ENCODE results near the gene PGLYRP2. TPM values are rescaled to one million over a fixed set of nuclear protein-coding genes. Genes with fewer than 3 reads are reported as not detected.
A peak's percentile ranks its signal among the peaks of the same experiment; 100 is the strongest.

PGLYRP2 gene
- total RNA-seq, 3 donors from 2014 or later (not counting 1 experiment from before 2014, with no cell fraction given) = 0.21 to 0.28 TPM; not detected in 1

DNA sequence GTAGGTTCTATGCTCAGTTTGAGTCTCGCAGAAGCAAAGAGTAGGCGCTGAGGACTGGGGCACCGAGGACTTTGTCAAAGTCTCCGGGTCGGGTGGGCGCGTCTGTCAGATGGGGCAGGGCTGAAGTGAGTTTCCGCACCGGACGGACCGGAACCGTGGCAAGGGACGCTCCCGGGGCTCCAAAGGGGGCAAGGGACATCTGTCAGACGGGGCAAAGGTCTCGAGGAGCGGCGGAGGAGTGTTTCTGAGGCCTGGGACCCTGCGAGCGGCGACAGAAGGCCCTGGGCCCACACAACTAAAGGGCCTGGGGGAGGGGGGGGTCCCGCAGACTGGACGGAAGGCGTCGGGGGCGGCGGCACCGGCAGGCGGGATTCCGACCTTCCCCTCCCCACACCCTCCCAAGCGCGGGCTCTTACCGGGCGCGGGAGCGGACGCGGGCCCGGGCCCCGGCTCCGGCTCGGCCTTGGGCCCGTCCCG lies 47.2 kb downstream of the PGLYRP2 start:
- Mint-ChIP-seq H3K27me3 (ENCODE audit: low read depth in 2 of 2) (no peaks in the 10 kb centered on the region), H3K4me3 (peak overlapping the region; percentile 95), H3K27ac (peak overlapping the region; percentile 81 to 88), H3K36me3 (no peaks in the 10 kb centered on the region), H3K9me3 (no peaks in the 10 kb centered on the region), H3K4me1 (peaks cover 24 to 30% of the 10 kb centered on the region in 2 donors)
- WGBS (ENCODE audit: insufficient coverage) = under 1% methylated on average over 38 of the region's 44 CpGs
- peaks cover 33% of the 10 kb centered on the region for H3K4me1 ChIP-seq (ENCODE audit: control insufficient read depth, insufficient read depth, low read length)
- intact Hi-C loops (cut with micrococcal nuclease) = no loop called here
- TF ChIP-seq, protein P1, sequence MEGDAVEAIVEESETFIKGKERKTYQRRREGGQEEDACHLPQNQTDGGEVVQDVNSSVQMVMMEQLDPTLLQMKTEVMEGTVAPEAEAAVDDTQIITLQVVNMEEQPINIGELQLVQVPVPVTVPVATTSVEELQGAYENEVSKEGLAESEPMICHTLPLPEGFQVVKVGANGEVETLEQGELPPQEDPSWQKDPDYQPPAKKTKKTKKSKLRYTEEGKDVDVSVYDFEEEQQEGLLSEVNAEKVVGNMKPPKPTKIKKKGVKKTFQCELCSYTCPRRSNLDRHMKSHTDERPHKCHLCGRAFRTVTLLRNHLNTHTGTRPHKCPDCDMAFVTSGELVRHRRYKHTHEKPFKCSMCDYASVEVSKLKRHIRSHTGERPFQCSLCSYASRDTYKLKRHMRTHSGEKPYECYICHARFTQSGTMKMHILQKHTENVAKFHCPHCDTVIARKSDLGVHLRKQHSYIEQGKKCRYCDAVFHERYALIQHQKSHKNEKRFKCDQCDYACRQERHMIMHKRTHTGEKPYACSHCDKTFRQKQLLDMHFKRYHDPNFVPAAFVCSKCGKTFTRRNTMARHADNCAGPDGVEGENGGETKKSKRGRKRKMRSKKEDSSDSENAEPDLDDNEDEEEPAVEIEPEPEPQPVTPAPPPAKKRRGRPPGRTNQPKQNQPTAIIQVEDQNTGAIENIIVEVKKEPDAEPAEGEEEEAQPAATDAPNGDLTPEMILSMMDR (IDR thresholded peaks at IDR 0.05) = no peak
- no peaks in the 10 kb centered on the region for H3K27me3 ChIP-seq (ENCODE audit: control insufficient read depth, insufficient read depth, low read length)
- DNase-seq = peak in 1 of 2 donors; percentile 30
- peak overlapping the region; percentile 22 for H3K27ac ChIP-seq (ENCODE audit: low read length)
- peak overlapping the region; percentile 67 for H3K4me3 ChIP-seq (ENCODE audit: low read length)
- no peaks in the 10 kb centered on the region for H3K9me3 ChIP-seq (ENCODE audit: control insufficient read depth, insufficient read depth, low read length)
- peak in 1 of 3 donors; percentile 5 for ATAC-seq
- H3K36me3 ChIP-seq (ENCODE audit: control insufficient read depth, insufficient read depth, low read length) = peaks cover 15% of the 10 kb centered on the region

DNA sequence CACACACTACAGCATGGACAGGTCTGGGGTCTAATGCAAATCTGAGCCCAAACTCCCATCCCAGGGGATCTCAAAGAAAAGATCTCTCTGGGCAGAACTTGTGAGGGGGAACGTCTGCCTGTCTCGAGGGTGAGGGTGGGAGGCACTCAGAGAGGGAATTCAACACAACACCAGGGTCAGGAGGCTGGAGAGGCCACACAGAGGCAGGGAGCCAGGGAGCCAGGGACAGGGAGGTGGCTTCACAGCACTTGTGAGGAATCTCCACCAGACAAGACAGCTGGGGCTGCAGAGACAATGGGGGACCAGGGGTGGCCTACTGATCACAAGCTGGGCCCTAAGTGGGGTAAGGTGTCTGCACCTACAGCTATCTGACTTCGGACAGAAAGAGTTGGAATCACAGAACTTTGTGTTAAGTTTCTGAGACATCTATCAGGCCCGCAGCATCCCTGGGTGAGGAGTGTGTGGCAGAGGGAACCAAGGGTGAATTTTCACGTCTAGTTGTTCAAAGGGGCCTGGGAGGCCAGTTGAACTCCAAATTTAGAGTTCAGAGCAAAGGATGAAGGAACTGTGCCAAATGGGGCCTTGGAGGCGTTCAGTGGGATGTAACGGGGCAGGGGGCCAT lies 47.8 kb downstream of the PGLYRP2 start:
- intact Hi-C loops (cut with micrococcal nuclease) = no loop called here

DNA sequence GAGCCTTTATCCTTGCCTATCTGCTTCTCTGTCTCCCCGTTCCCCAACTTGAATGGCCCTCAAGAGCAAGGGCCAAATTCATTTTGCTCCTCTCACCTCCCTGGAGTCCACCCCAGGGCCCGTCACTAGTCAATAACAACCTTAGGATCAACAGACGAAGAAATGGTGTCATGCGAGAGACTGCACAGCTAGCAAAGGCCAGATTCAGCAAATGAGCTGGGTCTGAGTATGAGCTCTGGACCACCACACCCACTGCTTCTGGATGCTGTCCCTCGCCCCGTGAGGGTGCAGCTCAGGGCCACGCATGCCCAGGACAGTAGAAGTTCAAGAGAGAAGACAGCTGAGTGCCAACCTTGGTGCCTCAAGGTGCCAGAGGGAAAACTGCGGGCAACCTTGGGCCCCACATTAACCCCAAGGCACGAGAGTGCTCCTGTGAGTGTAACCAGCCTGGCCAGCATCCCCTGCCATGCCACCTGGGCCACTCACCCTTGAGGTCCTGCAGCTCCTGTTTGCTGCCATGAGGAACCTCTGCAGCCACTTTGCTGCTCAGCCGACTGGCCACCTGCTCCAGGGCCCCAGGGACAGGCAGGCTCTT lies 48.7 kb downstream of the PGLYRP2 start:
- no peaks in the 10 kb centered on the region for H3K27me3 ChIP-seq (ENCODE audit: control insufficient read depth, insufficient read depth, low read length)
- H3K36me3 Mint-ChIP-seq = no peaks in the 10 kb centered on the region
- no peak for ATAC-seq
- H3K9me3 ChIP-seq (ENCODE audit: control insufficient read depth, insufficient read depth, low read length) = no peaks in the 10 kb centered on the region
- H3K4me3 ChIP-seq (ENCODE audit: low read length) = no peak overlapping the region
- TF ChIP-seq, protein P1 (IDR thresholded peaks at IDR 0.05) = no peak
- no peaks in the 10 kb centered on the region for H3K9me3 Mint-ChIP-seq
- intact Hi-C loops (cut with micrococcal nuclease) = no loop called here
- H3K27me3 Mint-ChIP-seq (ENCODE audit: low read depth in 2 of 2) = no peaks in the 10 kb centered on the region
- WGBS (ENCODE audit: insufficient coverage) = 91% methylated on average over 10 of the region's 10 CpGs
- no peak for DNase-seq
- no peak overlapping the region for H3K27ac Mint-ChIP-seq
- H3K4me1 ChIP-seq (ENCODE audit: control insufficient read depth, insufficient read depth, low read length) = peaks cover 33% of the 10 kb centered on the region
- H3K4me3 Mint-ChIP-seq = peak overlapping the region; percentile 95
- peaks cover 24 to 30% of the 10 kb centered on the region in 2 donors for H3K4me1 Mint-ChIP-seq
- no peak overlapping the region for H3K27ac ChIP-seq (ENCODE audit: low read length)
- H3K36me3 ChIP-seq (ENCODE audit: control insufficient read depth, insufficient read depth, low read length) = peaks cover 22% of the 10 kb centered on the region

More for the DNA sequence above, 47.8 kb downstream of the PGLYRP2 start:
- Histone ChIP-seq H3K4me3 (ENCODE audit: low read length) (peak overlapping the region; percentile 67), H3K9me3 (ENCODE audit: control insufficient read depth, insufficient read depth, low read length) (no peaks in the 10 kb centered on the region), H3K27me3 (ENCODE audit: control insufficient read depth, insufficient read depth, low read length) (no peaks in the 10 kb centered on the region), H3K4me1 (ENCODE audit: control insufficient read depth, insufficient read depth, low read length) (peaks cover 33% of the 10 kb centered on the region), H3K27ac (ENCODE audit: low read length) (no peak overlapping the region), H3K36me3 (ENCODE audit: control insufficient read depth, insufficient read depth, low read length) (peaks cover 20% of the 10 kb centered on the region)
- H3K27ac Mint-ChIP-seq = peak overlapping the region; percentile 81 to 88
- H3K4me1 Mint-ChIP-seq = peaks cover 24 to 30% of the 10 kb centered on the region in 2 donors
- H3K9me3 Mint-ChIP-seq = no peaks in the 10 kb centered on the region
- 41% methylated on average over 7 of the region's 7 CpGs for WGBS (ENCODE audit: insufficient coverage)
- H3K36me3 Mint-ChIP-seq = no peaks in the 10 kb centered on the region
- peak overlapping the region; percentile 95 for H3K4me3 Mint-ChIP-seq
- DNase-seq (no peak), ATAC-seq (no peak)
- TF ChIP-seq, protein P1 (IDR thresholded peaks at IDR 0.05) = no peak
- H3K27me3 Mint-ChIP-seq (ENCODE audit: low read depth in 2 of 2) = no peaks in the 10 kb centered on the region
